ENCODE results near the gene TRIP6. TPM values are rescaled to one million over a fixed set of nuclear protein-coding genes. Genes with fewer than 3 reads are reported as not detected.
A peak's percentile ranks its signal among the peaks of the same experiment; 100 is the strongest.
"Not testable (repeated sequence)": the region's sequence is repeated elsewhere in the genome, so short reads cannot be mapped to it uniquely, and the experiment has no call there.

Gene TRIP6
- total and polyA plus RNA-seq, 2 experiments from 2014 or later, result 57.5 to 70.3 TPM

DNA sequence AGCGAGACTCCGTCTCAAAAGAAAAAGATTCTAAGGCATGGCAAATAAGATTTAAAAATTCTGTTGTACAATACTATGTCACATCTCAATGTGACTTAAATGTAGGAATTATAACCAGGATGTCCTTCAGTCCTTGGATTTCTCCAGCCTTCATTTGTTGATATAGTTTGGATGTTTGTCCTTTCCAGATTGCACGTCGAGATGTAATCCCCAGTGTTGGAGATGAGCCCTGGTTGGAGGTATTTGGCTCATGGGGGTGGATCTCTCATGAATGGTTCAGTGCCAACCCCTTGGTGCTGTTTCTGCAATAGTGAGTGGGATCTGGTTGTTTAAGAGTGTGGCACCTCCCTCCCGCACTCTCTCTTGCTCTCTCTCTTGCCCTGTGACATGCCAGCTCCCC is 41.3 kb downstream of the TRIP6 start:
- Histone ChIP-seq H3K27ac (no peak overlapping the region), H3K4me3 (no peak overlapping the region), H3K4me2 (no peak overlapping the region), H3K4me1 (ENCODE audit: insufficient read depth) (no peaks in the 10 kb centered on the region), H3K9me3 (ENCODE audit: low read depth) (no peaks in the 10 kb centered on the region), H2AFZ (no peak overlapping the region), H3K27me3 (no peaks in the 10 kb centered on the region), H3K79me2 (no peaks in the 10 kb centered on the region), H3K36me3 (replicated peaks; ENCODE audit: insufficient read depth, low read depth) (no peaks in the 10 kb centered on the region), H3K9me2 (replicated peaks; ENCODE audit: insufficient read depth) (no peaks in the 10 kb centered on the region), H4K20me1 (ENCODE audit: insufficient read depth, poor library complexity, severe bottlenecking) (no peaks in the 10 kb centered on the region)
- no peak for DNase-seq (ENCODE audit: low spot score)
- WGBS (ENCODE audit: low lambda C conversion rate, missing lambda C conversion rate), result 98% methylated on average over 5 of the region's 5 CpGs
- TF ChIP-seq, protein P1, sequence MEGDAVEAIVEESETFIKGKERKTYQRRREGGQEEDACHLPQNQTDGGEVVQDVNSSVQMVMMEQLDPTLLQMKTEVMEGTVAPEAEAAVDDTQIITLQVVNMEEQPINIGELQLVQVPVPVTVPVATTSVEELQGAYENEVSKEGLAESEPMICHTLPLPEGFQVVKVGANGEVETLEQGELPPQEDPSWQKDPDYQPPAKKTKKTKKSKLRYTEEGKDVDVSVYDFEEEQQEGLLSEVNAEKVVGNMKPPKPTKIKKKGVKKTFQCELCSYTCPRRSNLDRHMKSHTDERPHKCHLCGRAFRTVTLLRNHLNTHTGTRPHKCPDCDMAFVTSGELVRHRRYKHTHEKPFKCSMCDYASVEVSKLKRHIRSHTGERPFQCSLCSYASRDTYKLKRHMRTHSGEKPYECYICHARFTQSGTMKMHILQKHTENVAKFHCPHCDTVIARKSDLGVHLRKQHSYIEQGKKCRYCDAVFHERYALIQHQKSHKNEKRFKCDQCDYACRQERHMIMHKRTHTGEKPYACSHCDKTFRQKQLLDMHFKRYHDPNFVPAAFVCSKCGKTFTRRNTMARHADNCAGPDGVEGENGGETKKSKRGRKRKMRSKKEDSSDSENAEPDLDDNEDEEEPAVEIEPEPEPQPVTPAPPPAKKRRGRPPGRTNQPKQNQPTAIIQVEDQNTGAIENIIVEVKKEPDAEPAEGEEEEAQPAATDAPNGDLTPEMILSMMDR (IDR thresholded peaks at IDR 0.05; ENCODE audit: poor library complexity), result no peak
- TF ChIP-seq EZH2 (IDR thresholded peaks at IDR 0.05; ENCODE audit: borderline replicate concordance) (no peak), EZH2phosphoT487 (IDR thresholded peaks at IDR 0.05; ENCODE audit: low read depth, severe bottlenecking, unreplicated experiment) (no peak)

DNA sequence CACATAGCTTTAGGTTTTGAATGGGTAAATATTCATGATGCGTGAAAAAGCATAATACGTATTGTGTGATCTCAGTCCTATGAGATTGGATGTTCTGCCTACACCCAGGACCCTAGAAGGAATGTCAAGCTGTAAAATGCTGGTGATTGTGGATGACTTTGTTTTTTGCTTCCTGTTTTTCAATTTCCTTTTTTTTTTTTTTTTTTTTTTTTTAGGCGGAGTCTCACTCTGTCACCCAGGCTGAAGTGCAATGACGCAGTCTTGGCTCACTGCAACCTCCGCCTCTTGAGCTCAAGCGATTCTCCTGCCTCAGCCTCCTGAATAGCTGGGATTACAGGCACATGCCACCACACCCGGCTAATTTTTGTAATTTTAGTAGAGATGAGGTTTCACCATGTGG is 43.3 kb downstream of the TRIP6 start:
- not testable (repeated sequence) for H3K79me2 ChIP-seq; H3K9me3 ChIP-seq (ENCODE audit: low read depth); H4K20me1 ChIP-seq (ENCODE audit: insufficient read depth, poor library complexity, severe bottlenecking); H3K9me2 ChIP-seq (replicated peaks; ENCODE audit: insufficient read depth); H2AFZ ChIP-seq; H3K4me1 ChIP-seq (ENCODE audit: insufficient read depth); H3K36me3 ChIP-seq (replicated peaks; ENCODE audit: insufficient read depth, low read depth); H3K27me3 ChIP-seq; H3K4me2 ChIP-seq; H3K4me3 ChIP-seq; DNase-seq (ENCODE audit: low spot score)
- 96% methylated on average over 6 of the region's 7 CpGs for WGBS (ENCODE audit: low lambda C conversion rate, missing lambda C conversion rate)
- peak overlapping the region; percentile 27 for H3K27ac ChIP-seq

DNA sequence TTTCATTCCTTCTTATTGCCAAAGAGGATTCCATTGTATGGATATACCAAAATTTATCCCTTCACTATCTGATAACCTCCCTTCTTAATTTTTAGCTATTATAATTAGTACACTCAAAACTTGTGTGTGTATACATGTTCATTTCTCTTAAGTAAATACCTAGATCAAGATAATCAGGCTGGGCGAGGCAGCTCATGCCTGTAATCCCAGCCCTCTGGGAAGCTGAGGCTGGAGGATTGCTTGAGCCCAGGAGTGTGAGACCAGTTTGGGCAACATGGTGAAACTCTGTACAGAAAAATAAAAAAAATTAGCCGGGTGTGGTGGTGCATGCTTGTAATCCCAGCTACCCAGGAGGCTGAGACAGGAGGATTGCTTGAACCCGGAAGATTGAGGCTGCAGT is 44.3 kb downstream of the TRIP6 start:
- Histone ChIP-seq H3K36me3 (replicated peaks; ENCODE audit: insufficient read depth, low read depth) (no peaks in the 10 kb centered on the region), H3K4me2 (no peak overlapping the region), H3K9me3 (ENCODE audit: low read depth) (no peaks in the 10 kb centered on the region), H3K27me3 (no peaks in the 10 kb centered on the region), H3K27ac (no peak overlapping the region), H3K79me2 (no peaks in the 10 kb centered on the region), H3K9me2 (replicated peaks; ENCODE audit: insufficient read depth) (no peaks in the 10 kb centered on the region), H2AFZ (no peak overlapping the region), H4K20me1 (ENCODE audit: insufficient read depth, poor library complexity, severe bottlenecking) (no peaks in the 10 kb centered on the region), H3K4me3 (no peak overlapping the region), H3K4me1 (ENCODE audit: insufficient read depth) (no peaks in the 10 kb centered on the region)
- WGBS (ENCODE audit: low lambda C conversion rate, missing lambda C conversion rate), result 89% methylated on average over 3 of the region's 3 CpGs
- no peak for DNase-seq (ENCODE audit: low spot score)
- TF ChIP-seq, protein P1 (IDR thresholded peaks at IDR 0.05; ENCODE audit: poor library complexity), result no peak
- no peak for TF ChIP-seq EZH2phosphoT487 (IDR thresholded peaks at IDR 0.05; ENCODE audit: low read depth, severe bottlenecking, unreplicated experiment)
- TF ChIP-seq EZH2 (IDR thresholded peaks at IDR 0.05; ENCODE audit: borderline replicate concordance), result no peak

DNA sequence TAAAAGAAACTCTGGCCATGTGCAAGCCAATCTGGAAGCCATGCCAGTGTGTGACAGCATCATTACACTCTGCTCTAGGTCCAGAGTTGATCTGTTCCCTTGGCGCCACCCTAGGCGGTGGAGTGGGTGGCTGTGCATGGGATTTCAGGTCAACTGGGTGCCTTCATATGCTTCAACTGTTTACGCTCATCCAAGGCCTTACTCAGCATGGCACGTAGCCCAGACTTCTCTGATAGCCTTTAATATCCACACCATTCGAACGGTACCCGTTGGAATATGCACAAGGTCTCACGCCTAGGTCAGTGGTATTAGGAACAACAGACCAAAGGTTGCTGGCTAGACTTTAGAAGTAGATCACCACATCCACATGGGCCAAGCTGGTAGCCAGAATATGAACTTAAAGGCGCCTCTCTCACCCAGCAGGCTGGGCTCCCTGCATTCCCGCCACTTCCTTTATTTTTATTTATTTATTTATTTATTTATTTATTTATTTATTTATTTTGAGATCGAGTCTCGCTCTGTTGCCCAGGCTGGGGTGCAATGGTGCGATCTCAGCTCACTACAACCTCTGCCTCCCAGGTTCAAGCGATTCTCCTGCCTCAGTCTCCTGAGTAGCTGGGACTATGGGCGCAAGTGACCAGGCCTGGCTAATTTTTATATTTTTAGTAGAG is 47.2 kb downstream of the TRIP6 start:
- H3K79me2 ChIP-seq, result no peaks in the 10 kb centered on the region
- no peaks in the 10 kb centered on the region for H3K36me3 ChIP-seq (replicated peaks; ENCODE audit: insufficient read depth, low read depth)
- no peaks in the 10 kb centered on the region for H3K4me1 ChIP-seq (ENCODE audit: insufficient read depth)
- H3K27me3 ChIP-seq, result no peaks in the 10 kb centered on the region
- H3K9me3 ChIP-seq (ENCODE audit: low read depth), result no peaks in the 10 kb centered on the region
- no peak overlapping the region for H2AFZ ChIP-seq
- 91% methylated on average over 15 of the region's 15 CpGs for WGBS (ENCODE audit: low lambda C conversion rate, missing lambda C conversion rate)
- no peaks in the 10 kb centered on the region for H3K9me2 ChIP-seq (replicated peaks; ENCODE audit: insufficient read depth)
- DNase-seq (ENCODE audit: low spot score), result no peak
- H3K4me3 ChIP-seq, result no peak overlapping the region
- no peak overlapping the region for H3K4me2 ChIP-seq
- no peak for TF ChIP-seq EZH2phosphoT487 (IDR thresholded peaks at IDR 0.05; ENCODE audit: low read depth, severe bottlenecking, unreplicated experiment)
- TF ChIP-seq EZH2 (IDR thresholded peaks at IDR 0.05; ENCODE audit: borderline replicate concordance), result no peak
- TF ChIP-seq, protein P1 (IDR thresholded peaks at IDR 0.05; ENCODE audit: poor library complexity), result no peak
- H3K27ac ChIP-seq, result no peak overlapping the region
- H4K20me1 ChIP-seq (ENCODE audit: insufficient read depth, poor library complexity, severe bottlenecking), result no peaks in the 10 kb centered on the region
